Germinal center (tissue), 1 donor: ENCODE data around the gene GLCE.
"Not testable (repeated sequence)": the region's sequence is repeated elsewhere in the genome, so short reads cannot be mapped to it uniquely, and the experiment has no call there.

Experiments used
- DNase-seq: peaks from one replicate; pipeline ENCODE4 v3.0.0; 2012; ENCODE audit warnings: mixed read lengths, low spot score

The GLCE gene

DNA sequence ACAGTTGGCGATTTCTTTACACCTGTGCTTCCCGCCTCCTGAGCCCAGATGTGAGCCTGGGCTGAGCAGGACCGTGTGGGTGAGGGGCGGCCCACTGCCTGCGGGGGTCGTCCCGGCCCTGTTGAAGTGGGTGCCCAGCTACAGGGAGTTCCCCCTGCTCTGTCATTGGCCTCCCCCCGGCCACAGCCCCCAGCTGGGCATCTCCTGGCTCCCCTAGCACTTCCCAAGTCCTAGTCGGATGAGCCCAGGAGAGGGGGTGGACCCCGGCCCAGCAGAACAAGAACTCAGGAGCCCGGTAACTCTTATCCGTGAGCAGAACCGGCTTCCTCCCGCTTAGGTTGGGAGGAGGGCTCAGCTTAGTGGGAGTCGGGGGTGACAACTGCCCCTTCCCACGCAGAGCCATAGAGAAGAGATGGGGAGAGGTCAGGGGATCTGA is 139.0 kb downstream of the GLCE start:
- no peak for DNase-seq

DNA sequence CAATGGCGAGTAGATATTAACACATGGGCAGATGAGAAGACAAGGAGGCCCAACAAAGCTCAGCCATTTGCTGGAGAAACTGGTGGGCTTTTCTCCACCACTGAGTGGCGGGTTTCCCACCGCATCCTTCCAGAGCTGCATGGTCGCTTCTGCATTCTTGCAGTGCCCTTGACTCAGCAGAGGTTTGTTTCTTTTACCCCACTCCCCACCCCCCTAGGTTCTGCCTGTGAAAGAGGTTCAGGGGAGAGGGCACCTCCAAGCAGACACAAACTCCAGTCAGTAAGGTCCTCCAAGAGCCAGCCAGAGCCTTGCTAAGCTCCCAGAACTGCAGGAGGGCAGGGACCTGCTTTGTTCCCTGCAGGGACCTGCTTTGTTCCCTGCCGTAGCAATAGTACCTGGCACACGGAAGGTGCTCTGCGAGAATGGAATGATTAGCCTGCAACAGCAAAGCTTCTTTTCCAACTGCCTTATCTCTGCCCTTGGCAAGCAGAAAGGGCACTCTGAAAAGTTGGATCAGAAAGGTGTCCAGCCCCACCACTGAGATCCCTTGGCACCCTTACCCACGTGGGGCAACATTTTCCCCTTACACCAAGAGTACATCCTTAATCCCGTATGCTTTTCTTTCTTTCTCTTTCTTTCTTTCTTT is 139.6 kb downstream of the GLCE start:
- DNase-seq: no peak

GRCh38 chr15:69301101-69301500 is 140.7 kb downstream of the GLCE start:
- DNase-seq: not testable (repeated sequence)

DNA sequence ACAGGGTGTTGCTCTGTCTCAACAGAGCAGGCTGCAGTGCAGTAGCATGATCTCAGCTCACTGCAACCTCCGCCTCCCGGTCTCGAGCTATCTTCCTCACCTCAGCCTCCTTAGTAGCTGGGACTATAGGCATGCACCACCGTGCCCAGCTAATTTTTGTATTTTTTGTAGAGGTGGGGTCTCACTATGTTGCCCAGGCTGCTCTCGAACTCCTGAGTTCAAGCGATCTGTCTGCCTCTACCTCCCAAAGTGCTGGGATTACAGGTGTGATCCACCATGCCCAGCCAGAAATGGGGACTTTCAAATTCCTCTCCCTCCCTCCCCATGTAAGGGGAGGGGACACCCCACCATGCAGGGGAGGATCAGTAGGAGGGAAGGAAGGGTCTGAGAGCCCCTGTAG is 141.7 kb downstream of the GLCE start:
- not testable (repeated sequence) for DNase-seq

DNA sequence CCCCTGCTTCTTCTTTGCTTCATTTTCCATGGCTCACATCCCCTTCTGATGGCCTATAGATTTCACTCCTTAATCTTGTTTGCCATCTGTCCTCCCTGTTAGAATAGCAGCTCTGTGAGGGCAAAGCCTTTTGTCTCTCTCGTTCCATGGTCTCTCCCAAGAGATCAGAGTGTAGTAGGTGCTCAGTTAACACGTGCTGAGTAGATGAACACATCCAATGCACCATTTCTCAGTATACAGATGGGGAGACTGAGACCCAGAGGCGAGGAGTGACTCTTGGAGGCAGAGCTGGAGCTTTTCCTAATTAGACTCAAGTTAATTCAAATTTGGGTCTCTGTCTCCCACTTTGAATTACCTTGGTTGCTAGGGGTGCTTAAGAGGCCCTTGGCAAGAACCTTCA is 142.5 kb downstream of the GLCE start:
- no peak for DNase-seq

GRCh38 chr15:69303337-69304181 is 143.1 kb downstream of the GLCE start:
- DNase-seq: no peak

DNA sequence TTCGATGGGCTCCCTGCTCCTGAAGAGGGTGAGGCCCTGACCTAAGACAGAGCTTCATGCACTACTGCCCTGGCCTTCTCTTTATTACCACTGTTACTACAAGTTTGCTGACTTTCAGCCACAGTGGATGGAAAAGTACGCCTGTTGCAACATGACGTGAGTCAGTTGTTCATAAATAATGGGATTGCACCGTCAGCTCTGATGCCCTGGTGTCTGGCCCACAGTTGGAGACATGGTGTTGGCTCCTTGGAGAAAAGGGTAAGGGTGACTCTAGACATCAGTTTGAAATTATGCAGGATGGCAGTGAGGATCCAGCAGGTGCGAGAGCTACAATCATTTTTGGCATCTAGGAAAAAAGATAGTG is 143.7 kb downstream of the GLCE start:
- DNase-seq: no peak

DNA sequence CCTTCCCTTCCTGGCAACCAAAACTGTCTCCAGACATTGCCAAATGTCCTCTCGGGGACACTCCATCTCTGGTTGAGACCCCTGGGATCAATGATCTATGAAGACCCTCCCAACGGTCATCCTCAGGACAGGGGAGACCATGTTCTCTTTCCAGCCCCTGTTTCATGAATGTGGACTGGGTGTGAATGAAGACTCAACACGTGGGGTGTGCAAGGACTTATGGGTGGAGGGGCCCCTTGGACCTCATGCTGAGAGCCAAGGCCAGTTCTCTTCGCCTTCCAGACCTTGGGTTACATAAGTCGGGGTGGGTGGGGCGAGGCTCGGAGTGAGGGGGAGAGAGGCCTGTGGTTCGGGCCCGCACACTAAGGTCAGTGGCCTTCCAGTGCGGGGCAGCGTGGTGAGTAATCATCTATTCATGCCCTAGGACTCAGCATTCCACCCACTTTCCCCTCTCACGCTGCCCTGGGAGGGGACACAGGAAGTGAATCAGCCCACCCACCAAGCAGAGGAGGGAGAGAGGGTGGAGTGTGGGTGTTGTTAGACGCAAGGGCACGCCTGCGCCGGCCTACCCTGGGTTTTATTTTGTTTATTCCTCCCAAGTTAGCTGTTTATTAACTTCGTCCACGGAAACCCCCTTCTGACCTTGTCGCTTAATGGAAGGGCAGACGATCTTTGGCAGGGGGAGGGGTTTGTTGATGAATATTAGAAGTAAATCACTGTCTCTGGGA is 144.9 kb downstream of the GLCE start:
- no peak for DNase-seq

- no peak for DNase-seq
Observed at GRCh38 chr15:69305933-69306568, 145.6 kb downstream of the GLCE start.

DNA sequence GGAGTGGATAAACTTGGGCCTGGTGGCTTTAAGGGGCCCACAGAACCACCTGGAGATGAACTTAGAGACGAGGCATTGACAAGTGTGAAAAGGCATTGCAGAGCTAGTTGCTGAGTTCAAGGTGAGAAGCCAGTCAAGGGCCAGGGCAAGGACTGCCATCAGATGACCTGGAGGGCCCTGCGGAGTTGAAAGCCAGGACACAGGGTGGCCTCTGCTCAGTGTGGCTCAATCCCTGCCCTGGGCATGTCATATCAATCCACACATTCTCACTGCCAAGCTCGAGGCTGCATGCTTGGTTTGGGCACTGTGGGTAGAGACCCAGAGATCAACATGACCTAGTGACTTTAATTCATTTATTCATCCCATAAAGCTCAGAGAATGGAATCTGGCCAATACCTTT is 147.5 kb downstream of the GLCE start:
- no peak for DNase-seq

DNA sequence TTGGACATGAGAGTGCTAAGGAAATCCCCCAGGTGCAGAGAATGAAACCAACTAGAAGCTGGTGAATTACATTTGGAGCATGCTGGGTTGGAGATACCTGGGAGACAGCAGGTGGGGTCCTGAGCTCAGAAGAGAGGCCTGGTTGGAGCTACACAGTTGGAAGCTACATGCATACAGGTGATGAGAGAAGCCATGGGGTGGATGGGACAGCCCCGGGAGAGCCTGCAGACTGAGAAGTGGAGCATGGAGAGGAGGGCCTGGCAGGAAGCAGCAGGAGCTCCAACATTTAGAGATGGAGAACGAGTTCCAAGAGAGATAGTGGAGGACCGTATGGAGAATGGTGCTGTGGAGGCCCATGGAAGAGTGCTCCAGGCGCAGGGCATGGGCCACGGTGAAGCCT is 148.5 kb downstream of the GLCE start:
- no peak for DNase-seq

GRCh38 chr15:69311319-69311721 is 150.9 kb downstream of the GLCE start:
- no peak for DNase-seq

DNA sequence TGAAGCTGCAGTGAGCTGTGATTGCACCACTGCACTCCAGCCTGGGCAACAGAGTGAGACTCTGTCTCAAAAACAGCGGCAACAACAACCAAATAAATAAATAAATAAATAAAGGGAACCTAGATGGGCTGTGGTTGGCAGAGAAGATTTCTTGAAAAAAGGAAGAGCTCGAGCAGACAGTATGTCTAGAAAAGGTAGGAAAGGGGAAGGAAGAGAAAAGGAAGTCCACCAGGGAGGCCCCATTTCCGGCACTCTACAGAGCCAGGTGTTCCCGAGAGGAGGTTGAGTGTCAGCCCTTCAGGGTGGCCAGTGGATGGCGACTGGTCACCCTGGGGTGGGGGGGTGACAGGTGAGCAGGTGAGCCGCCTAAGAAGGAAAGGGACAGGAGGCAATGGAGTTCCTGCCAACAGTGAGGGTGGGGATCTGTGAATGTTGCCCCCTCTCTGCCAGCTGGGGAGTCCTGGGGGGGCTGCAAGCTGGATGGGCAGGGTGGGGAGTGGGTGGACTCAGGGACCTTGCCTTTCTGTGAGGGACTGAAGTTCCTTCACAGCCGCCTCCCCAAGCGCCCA is 153.1 kb downstream of the GLCE start:
- DNase-seq: no peak

GRCh38 chr15:69314131-69314530 is 153.7 kb downstream of the GLCE start:
- DNase-seq: no peak

GRCh38 chr15:69314736-69315135 is 154.3 kb downstream of the GLCE start:
- no peak for DNase-seq

DNA sequence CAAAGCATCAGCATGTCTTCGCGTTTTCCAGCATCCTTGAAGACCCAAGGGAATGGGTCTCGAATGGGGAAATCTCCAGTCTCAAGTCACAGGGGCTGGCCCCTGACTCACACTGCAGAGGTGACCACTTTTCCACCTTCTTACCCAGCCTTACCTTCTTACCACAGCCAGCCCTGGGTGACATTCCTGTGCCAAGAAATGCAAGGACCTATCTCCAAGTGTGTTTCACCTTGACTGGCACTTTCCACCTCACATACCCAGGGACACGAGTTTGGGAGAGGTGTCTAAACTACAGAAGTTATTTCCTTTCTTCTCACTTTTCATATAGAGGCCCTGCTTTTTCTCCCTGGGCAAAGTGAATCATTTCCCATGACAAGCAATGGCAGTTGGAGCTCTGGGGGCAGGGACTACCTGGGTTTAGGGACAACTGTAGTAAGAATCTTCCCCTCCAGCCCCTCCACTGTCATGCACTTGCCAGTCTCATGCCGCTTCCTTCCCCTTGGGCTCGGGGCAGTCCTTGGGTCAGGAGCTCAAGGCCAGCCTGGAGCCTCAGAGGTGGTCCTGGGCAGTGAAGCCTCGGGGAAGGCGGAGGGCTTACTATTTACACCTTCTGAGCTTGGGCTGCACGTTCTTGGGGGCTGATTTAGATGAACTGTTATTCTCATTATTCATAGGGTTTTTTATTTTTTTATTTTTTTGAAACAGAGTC is 155.1 kb downstream of the GLCE start:
- no peak for DNase-seq

GRCh38 chr15:69316291-69316690 is 155.9 kb downstream of the GLCE start:
- no peak for DNase-seq

DNA sequence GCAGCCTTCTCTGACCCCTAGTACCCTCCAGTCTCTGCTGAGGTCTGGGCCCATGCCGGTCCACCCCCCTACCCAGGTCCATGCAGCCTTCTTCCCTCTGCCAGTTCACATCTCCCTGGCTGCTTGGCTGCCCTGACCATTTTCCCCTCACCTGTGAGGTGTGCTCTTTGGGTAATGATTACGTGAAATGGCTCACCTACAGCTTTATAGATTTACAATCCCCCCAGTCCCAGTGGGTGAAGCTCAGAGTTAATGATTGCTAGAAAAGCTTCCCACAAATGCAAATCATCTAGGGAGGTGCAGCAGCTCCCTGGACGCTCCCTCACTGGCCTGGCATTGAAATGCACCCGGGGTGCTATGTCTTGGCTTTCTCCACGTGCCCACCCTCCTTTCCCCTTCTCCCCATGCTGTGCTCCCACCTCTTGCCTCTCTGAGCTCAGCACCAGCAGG is 157.0 kb downstream of the GLCE start:
- no peak for DNase-seq

- no peak for DNase-seq
Observed at GRCh38 chr15:69318033-69318432, 157.6 kb downstream of the GLCE start.

- no peak for DNase-seq
Observed at GRCh38 chr15:69319384-69320375, 159.2 kb downstream of the GLCE start.
